DMS79 (cell line): ENCODE results near the gene C11orf58.

Experiments used
- DNase-seq: peaks from one replicate; lab custom pipeline; 2025; lab: John Stamatoyannopoulos, UW

Gene C11orf58

GRCh38 chr11:16804104-16804947, 65.9 kb downstream of the C11orf58 start:
- DNase-seq = no peak

GRCh38 chr11:16805938-16806337, 67.5 kb downstream of the C11orf58 start:
- DNase-seq = no peak

DNA sequence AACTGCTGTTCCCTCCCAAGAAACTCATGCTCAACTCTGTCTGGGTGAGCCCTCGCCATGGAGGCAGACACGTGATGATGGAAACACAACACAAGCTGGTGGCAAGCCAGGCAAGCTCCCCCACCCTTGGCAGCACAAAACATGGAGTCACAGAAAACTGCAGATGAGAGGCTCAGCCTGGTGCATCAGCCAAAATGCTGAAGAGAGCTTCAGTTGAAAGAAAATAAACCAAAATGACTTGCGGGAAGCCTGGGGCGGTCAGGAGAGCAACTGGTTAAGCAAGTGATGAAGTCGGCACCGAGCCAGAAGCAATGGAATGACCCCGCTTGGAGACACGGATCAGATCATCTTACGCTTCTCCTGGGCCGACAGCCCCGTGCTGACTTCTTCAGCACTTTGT, 68.3 kb downstream of the C11orf58 start:
- peak; percentile 19 for DNase-seq

- no peak for DNase-seq
Measured at GRCh38 chr11:16807306-16807705, 68.9 kb downstream of the C11orf58 start.
